Measurements from ENCODE around the gene MTX2. TPM values are rescaled to one million over a fixed set of nuclear protein-coding genes. Genes with fewer than 3 reads are reported as not detected.
A peak's percentile ranks its signal among the peaks of the same experiment; 100 is the strongest.

The MTX2 gene
- total and polyA plus RNA-seq, 2 donors, result 32.2 to 57.7 TPM

GRCh38 chr2:176246331-176246730 is 22.9 kb upstream of the MTX2 start:
- no peak for DNase-seq (ENCODE audit: low read depth in 6 of 9, low spot score in 9 of 9)
- Histone ChIP-seq H3K36me3 (ENCODE audit: control insufficient read depth in 2 of 2, insufficient read depth in 2 of 2, low read length in 1 of 2) (no peaks in the 10 kb centered on the region), H3K9me3 (ENCODE audit: control insufficient read depth in 2 of 2, insufficient read depth in 1 of 2, low read length in 1 of 2) (no peaks in the 10 kb centered on the region), H3K4me1 (ENCODE audit: control insufficient read depth in 2 of 2, insufficient read depth in 2 of 2, low read length in 2 of 2) (no peaks in the 10 kb centered on the region), H3K4me3 (ENCODE audit: low read length in 2 of 2) (no peak overlapping the region), H3K27ac (ENCODE audit: low read depth in 1 of 2, low read length in 1 of 2) (no peak overlapping the region), H3K27me3 (ENCODE audit: control insufficient read depth in 2 of 2, insufficient read depth in 1 of 2, low read length in 1 of 2) (peaks cover 2 to 10% of the 10 kb centered on the region in 2 donors)
- WGBS, result 94% methylated on average over 4 of the region's 4 CpGs

GRCh38 chr2:176247859-176248258 is 21.4 kb upstream of the MTX2 start:
- H3K4me1 ChIP-seq (ENCODE audit: control insufficient read depth in 2 of 2, insufficient read depth in 2 of 2, low read length in 2 of 2), result no peaks in the 10 kb centered on the region
- H3K36me3 ChIP-seq (ENCODE audit: control insufficient read depth in 2 of 2, insufficient read depth in 2 of 2, low read length in 1 of 2), result no peaks in the 10 kb centered on the region
- WGBS, result 94% methylated on average over 4 of the region's 4 CpGs
- peaks cover 2 to 6% of the 10 kb centered on the region in 2 donors for H3K27me3 ChIP-seq (ENCODE audit: control insufficient read depth in 2 of 2, insufficient read depth in 1 of 2, low read length in 1 of 2)
- no peaks in the 10 kb centered on the region for H3K9me3 ChIP-seq (ENCODE audit: control insufficient read depth in 2 of 2, insufficient read depth in 1 of 2, low read length in 1 of 2)
- H3K27ac ChIP-seq (ENCODE audit: low read depth in 1 of 2, low read length in 1 of 2), result no peak overlapping the region
- H3K4me3 ChIP-seq (ENCODE audit: low read length in 2 of 2), result no peak overlapping the region
- no peak for DNase-seq (ENCODE audit: low read depth in 6 of 9, low spot score in 9 of 9)

GRCh38 chr2:176251928-176252327 is 17.3 kb upstream of the MTX2 start:
- Histone ChIP-seq H3K36me3 (ENCODE audit: control insufficient read depth in 2 of 2, insufficient read depth in 2 of 2, low read length in 1 of 2) (no peaks in the 10 kb centered on the region), H3K27me3 (ENCODE audit: control insufficient read depth in 2 of 2, insufficient read depth in 1 of 2, low read length in 1 of 2) (peaks cover 0 to 2% of the 10 kb centered on the region in 2 donors), H3K9me3 (ENCODE audit: control insufficient read depth in 2 of 2, insufficient read depth in 1 of 2, low read length in 1 of 2) (no peaks in the 10 kb centered on the region), H3K27ac (ENCODE audit: low read depth in 1 of 2, low read length in 1 of 2) (no peak overlapping the region), H3K4me1 (ENCODE audit: control insufficient read depth in 2 of 2, insufficient read depth in 2 of 2, low read length in 2 of 2) (no peaks in the 10 kb centered on the region), H3K4me3 (ENCODE audit: low read length in 2 of 2) (no peak overlapping the region)
- 88% methylated on average over 1 of the region's 1 CpG for WGBS
- DNase-seq (ENCODE audit: low read depth in 6 of 9, low spot score in 9 of 9), result no peak

- no peak overlapping the region for H3K4me3 ChIP-seq (ENCODE audit: low read length in 2 of 2)
- H3K27me3 ChIP-seq (ENCODE audit: control insufficient read depth in 2 of 2, insufficient read depth in 1 of 2, low read length in 1 of 2), result no peaks in the 10 kb centered on the region
- no peak overlapping the region for H3K27ac ChIP-seq (ENCODE audit: low read depth in 1 of 2, low read length in 1 of 2)
- no peak for DNase-seq (ENCODE audit: low read depth in 6 of 9, low spot score in 9 of 9)
- H3K4me1 ChIP-seq (ENCODE audit: control insufficient read depth in 2 of 2, insufficient read depth in 2 of 2, low read length in 2 of 2), result no peaks in the 10 kb centered on the region
- H3K9me3 ChIP-seq (ENCODE audit: control insufficient read depth in 2 of 2, insufficient read depth in 1 of 2, low read length in 1 of 2), result no peaks in the 10 kb centered on the region
- 99% methylated on average over 1 of the region's 1 CpG for WGBS
- H3K36me3 ChIP-seq (ENCODE audit: control insufficient read depth in 2 of 2, insufficient read depth in 2 of 2, low read length in 1 of 2), result no peaks in the 10 kb centered on the region
Observed at GRCh38 chr2:176260689-176261088, 8.6 kb upstream of the MTX2 start.

GRCh38 chr2:176261136-176261535 is 8.1 kb upstream of the MTX2 start:
- H3K36me3 ChIP-seq (ENCODE audit: control insufficient read depth in 2 of 2, insufficient read depth in 2 of 2, low read length in 1 of 2), result no peaks in the 10 kb centered on the region
- no peaks in the 10 kb centered on the region for H3K4me1 ChIP-seq (ENCODE audit: control insufficient read depth in 2 of 2, insufficient read depth in 2 of 2, low read length in 2 of 2)
- no peak overlapping the region for H3K4me3 ChIP-seq (ENCODE audit: low read length in 2 of 2)
- H3K27me3 ChIP-seq (ENCODE audit: control insufficient read depth in 2 of 2, insufficient read depth in 1 of 2, low read length in 1 of 2), result no peaks in the 10 kb centered on the region
- no peaks in the 10 kb centered on the region for H3K9me3 ChIP-seq (ENCODE audit: control insufficient read depth in 2 of 2, insufficient read depth in 1 of 2, low read length in 1 of 2)
- no peak overlapping the region for H3K27ac ChIP-seq (ENCODE audit: low read depth in 1 of 2, low read length in 1 of 2)
- no peak for DNase-seq (ENCODE audit: low read depth in 6 of 9, low spot score in 9 of 9)

GRCh38 chr2:176268976-176269318 is 295 bp upstream of the MTX2 start:
- Histone ChIP-seq H3K27me3 (ENCODE audit: control insufficient read depth in 2 of 2, insufficient read depth in 1 of 2, low read length in 1 of 2) (no peaks in the 10 kb centered on the region), H3K4me3 (ENCODE audit: low read length in 2 of 2) (peak overlapping the region; percentile 86 to 95), H3K9me3 (ENCODE audit: control insufficient read depth in 2 of 2, insufficient read depth in 1 of 2, low read length in 1 of 2) (no peaks in the 10 kb centered on the region), H3K27ac (ENCODE audit: low read depth in 1 of 2, low read length in 1 of 2) (no peak overlapping the region), H3K36me3 (ENCODE audit: control insufficient read depth in 2 of 2, insufficient read depth in 2 of 2, low read length in 1 of 2) (no peaks in the 10 kb centered on the region), H3K4me1 (ENCODE audit: control insufficient read depth in 2 of 2, insufficient read depth in 2 of 2, low read length in 2 of 2) (peaks cover 0 to 4% of the 10 kb centered on the region in 2 donors)
- 25% methylated on average over 10 of the region's 10 CpGs for WGBS
- peak in 1 of 9 donors; percentile 35 for DNase-seq (ENCODE audit: low read depth in 6 of 9, low spot score in 9 of 9)

- no peak for DNase-seq (ENCODE audit: low read depth in 6 of 9, low spot score in 9 of 9)
- H3K36me3 ChIP-seq (ENCODE audit: control insufficient read depth in 2 of 2, insufficient read depth in 2 of 2, low read length in 1 of 2), result no peaks in the 10 kb centered on the region
- no peaks in the 10 kb centered on the region for H3K27me3 ChIP-seq (ENCODE audit: control insufficient read depth in 2 of 2, insufficient read depth in 1 of 2, low read length in 1 of 2)
- peaks cover 0 to 4% of the 10 kb centered on the region in 2 donors for H3K4me1 ChIP-seq (ENCODE audit: control insufficient read depth in 2 of 2, insufficient read depth in 2 of 2, low read length in 2 of 2)
- 53% methylated on average over 18 of the region's 18 CpGs for WGBS
- peak overlapping the region; percentile 86 to 95 for H3K4me3 ChIP-seq (ENCODE audit: low read length in 2 of 2)
- H3K27ac ChIP-seq (ENCODE audit: low read depth in 1 of 2, low read length in 1 of 2), result no peak overlapping the region
- H3K9me3 ChIP-seq (ENCODE audit: control insufficient read depth in 2 of 2, insufficient read depth in 1 of 2, low read length in 1 of 2), result no peaks in the 10 kb centered on the region
Observed at GRCh38 chr2:176270100-176270750, 983 bp downstream of the MTX2 start.

- no peak for DNase-seq (ENCODE audit: low read depth in 6 of 9, low spot score in 9 of 9)
- Histone ChIP-seq H3K27me3 (ENCODE audit: control insufficient read depth in 2 of 2, insufficient read depth in 1 of 2, low read length in 1 of 2) (no peaks in the 10 kb centered on the region), H3K9me3 (ENCODE audit: control insufficient read depth in 2 of 2, insufficient read depth in 1 of 2, low read length in 1 of 2) (no peaks in the 10 kb centered on the region), H3K36me3 (ENCODE audit: control insufficient read depth in 2 of 2, insufficient read depth in 2 of 2, low read length in 1 of 2) (no peaks in the 10 kb centered on the region), H3K27ac (ENCODE audit: low read depth in 1 of 2, low read length in 1 of 2) (no peak overlapping the region), H3K4me1 (ENCODE audit: control insufficient read depth in 2 of 2, insufficient read depth in 2 of 2, low read length in 2 of 2) (peaks cover 0 to 4% of the 10 kb centered on the region in 2 donors), H3K4me3 (ENCODE audit: low read length in 2 of 2) (no peak overlapping the region)
- WGBS, result 98% methylated on average over 4 of the region's 4 CpGs
Observed at GRCh38 chr2:176272870-176273459, 3.7 kb downstream of the MTX2 start.

GRCh38 chr2:176278927-176279326 is 9.7 kb downstream of the MTX2 start:
- Histone ChIP-seq H3K4me1 (ENCODE audit: control insufficient read depth in 2 of 2, insufficient read depth in 2 of 2, low read length in 2 of 2) (no peaks in the 10 kb centered on the region), H3K27ac (ENCODE audit: low read depth in 1 of 2, low read length in 1 of 2) (no peak overlapping the region)
- 100% methylated on average over 1 of the region's 1 CpG for WGBS

More at GRCh38 chr2:176278927-176279326, 9.7 kb downstream of the MTX2 start:
- no peaks in the 10 kb centered on the region for H3K9me3 ChIP-seq (ENCODE audit: control insufficient read depth in 2 of 2, insufficient read depth in 1 of 2, low read length in 1 of 2)
- H3K36me3 ChIP-seq (ENCODE audit: control insufficient read depth in 2 of 2, insufficient read depth in 2 of 2, low read length in 1 of 2), result no peaks in the 10 kb centered on the region
- H3K4me3 ChIP-seq (ENCODE audit: low read length in 2 of 2), result no peak overlapping the region
- no peak for DNase-seq (ENCODE audit: low read depth in 6 of 9, low spot score in 9 of 9)
- H3K27me3 ChIP-seq (ENCODE audit: control insufficient read depth in 2 of 2, insufficient read depth in 1 of 2, low read length in 1 of 2), result no peaks in the 10 kb centered on the region

Measured in thymus (tissue), 11 donors.